Loucy (cell line): ENCODE data around the gene SYNPO.

ENCODE experiments used
- EZH2phosphoT487 ChIP-seq: fragments of 200-600 bp; IDR thresholded peaks from 2 replicates; pipeline ENCODE4 v1.6.1; 2018; ENCODE audit warnings: antibody characterized with exemption, mild to moderate bottlenecking, moderate library complexity, borderline replicate concordance
- TF ChIP-seq, protein P1 (sequence below): fragments of 200-600 bp; sonication (generic); conservative IDR thresholded peaks from 2 replicates; pipeline ENCODE4 v1.5.1; 2014; ENCODE audit warnings: mild to moderate bottlenecking, antibody characterized with exemption, low read length

DNA sequence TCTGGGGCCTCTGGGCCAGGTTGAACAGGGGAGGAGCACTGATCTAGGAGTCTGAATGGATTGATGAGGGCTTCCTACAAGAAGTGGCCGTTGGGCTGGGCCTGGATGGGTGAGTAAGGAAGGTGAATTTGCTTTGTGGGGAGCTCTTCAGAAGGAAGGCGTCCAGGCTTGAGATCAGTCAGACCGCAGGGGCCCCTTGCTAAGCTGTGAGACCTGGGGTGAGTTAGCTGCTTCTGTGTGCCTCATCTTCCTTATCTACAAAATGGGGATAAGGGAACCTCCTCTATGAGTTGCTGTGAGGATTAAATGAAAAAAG is 1.1 kb upstream of the SYNPO start:
- TF ChIP-seq, protein P1, sequence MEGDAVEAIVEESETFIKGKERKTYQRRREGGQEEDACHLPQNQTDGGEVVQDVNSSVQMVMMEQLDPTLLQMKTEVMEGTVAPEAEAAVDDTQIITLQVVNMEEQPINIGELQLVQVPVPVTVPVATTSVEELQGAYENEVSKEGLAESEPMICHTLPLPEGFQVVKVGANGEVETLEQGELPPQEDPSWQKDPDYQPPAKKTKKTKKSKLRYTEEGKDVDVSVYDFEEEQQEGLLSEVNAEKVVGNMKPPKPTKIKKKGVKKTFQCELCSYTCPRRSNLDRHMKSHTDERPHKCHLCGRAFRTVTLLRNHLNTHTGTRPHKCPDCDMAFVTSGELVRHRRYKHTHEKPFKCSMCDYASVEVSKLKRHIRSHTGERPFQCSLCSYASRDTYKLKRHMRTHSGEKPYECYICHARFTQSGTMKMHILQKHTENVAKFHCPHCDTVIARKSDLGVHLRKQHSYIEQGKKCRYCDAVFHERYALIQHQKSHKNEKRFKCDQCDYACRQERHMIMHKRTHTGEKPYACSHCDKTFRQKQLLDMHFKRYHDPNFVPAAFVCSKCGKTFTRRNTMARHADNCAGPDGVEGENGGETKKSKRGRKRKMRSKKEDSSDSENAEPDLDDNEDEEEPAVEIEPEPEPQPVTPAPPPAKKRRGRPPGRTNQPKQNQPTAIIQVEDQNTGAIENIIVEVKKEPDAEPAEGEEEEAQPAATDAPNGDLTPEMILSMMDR, result no peak
- no peak for TF ChIP-seq EZH2phosphoT487
